ENCODE results near the gene HINT3.
A peak's percentile ranks its signal among the peaks of the same experiment; 100 is the strongest.
"Not testable (repeated sequence)": the region's sequence is repeated elsewhere in the genome, so short reads cannot be mapped to it uniquely, and the experiment has no call there.

HINT3 gene

GRCh38 chr6:125962900-125963497, 6.4 kb downstream of the HINT3 start:
- DNase-seq (ENCODE audit: low read depth in 2 of 2) = no peak

GRCh38 chr6:125963817-125964216, 7.2 kb downstream of the HINT3 start:
- DNase-seq (ENCODE audit: low read depth in 2 of 2) = no peak

DNA sequence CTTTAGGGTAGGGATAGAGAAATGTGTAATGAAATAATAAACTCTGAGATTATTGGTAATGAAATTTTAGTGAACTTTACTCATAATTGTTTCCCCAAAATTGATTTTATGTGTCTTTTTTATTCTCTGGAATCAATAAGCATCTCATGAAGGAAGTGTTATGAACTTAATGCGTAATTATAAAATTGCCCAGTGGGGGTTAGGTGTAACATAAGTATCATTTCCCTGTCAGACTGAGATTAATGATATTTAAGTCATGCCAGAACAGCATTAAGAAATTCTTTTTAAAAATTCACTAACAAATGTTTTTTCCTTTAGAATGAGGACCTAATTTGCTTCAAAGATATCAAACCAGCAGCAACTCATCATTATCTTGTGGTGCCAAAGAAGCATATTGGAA, 10.0 kb downstream of the HINT3 start:
- no peak for DNase-seq (ENCODE audit: low read depth in 2 of 2)

DNA sequence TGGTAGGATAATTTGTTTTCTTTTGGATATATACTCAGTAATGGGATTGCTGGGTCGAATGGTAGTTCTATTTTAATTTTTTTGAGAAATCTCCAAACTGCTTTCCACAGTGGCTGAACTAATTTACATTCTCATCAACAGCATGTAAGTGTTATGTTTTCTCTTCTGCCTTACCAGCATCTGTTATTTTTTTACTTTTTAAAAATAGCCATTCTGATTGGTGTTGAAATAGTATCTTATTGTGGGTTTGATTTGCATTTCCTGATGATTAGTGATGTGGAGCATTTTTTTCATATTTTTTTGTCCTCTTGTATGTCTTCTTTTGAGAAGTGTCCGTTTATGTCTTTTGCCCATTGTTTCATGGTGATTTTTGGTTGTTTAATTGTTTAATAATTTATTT, 11.9 kb downstream of the HINT3 start:
- DNase-seq (ENCODE audit: low read depth in 2 of 2) = no peak

GRCh38 chr6:125970760-125971159, 14.2 kb downstream of the HINT3 start:
- no peak for DNase-seq (ENCODE audit: low read depth in 2 of 2)

DNA sequence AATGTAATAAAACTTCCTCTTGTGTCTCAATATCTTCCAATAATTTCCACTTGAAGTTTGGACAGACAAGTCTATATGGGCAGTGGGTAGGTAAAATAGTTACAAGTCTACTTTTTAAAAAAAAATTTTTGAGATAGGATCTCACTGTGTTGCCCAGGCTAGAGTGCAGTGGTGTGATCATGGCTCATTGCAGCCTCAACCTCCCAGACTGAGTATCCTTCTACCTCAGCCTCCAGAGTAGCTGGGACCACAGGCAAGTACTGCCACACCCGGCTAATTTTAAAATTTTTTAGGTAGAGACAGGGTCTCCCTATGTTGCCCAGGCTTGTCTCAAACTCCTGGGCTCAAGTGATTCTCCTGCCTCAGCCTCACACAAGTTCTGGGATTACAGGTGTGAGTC, 15.9 kb downstream of the HINT3 start:
- DNase-seq (ENCODE audit: low read depth in 2 of 2) = not testable (repeated sequence)

DNA sequence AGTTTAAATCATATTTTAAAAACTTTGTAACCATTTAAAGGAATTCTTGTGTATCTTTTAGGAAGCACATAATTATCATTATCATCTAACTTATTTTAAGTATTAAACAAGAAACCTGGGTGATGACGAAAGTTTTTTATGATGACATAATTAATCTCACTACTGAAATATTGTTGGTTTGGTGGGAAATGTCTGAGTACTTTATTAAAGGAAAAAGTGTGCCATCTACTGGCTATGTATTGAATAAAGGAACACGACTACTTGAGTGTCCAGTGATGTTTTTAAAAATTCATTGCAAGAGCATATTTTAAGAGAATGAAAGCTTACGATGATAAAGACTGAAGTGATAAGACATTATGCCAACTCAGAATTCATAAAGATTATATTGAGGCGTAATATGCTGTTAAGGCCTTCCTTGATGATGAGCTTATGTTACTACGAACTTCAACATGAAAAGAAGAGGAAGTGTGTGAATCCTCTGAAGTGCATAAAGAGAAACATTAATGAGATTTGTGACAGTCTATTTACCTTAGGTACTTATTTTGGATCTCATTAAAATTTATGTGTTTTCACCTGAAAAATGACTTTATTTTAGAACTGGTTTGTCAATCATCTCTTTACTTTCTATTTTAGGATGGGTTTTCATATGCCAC, 17.8 kb downstream of the HINT3 start:
- DNase-seq (ENCODE audit: low read depth in 2 of 2) = no peak

DNA sequence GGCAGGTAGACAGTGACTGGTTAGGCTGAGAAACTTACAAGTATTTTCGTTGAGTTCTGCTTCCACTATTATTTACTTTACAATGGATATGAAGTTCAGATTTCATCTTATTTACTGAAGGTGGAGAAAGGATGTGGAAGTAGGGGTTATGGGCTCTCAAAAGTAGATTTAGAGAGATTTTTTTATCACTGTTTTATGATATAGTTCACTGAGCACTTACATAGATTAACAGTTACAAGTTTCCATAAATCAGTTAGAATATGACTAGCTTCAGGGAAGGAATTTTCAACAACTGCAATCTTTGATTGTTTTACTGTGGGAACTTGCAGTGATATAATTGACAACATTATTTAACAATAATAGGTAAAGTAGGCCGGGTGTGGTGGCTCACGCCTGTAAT, 22.5 kb downstream of the HINT3 start:
- no peak for DNase-seq (ENCODE audit: low read depth in 2 of 2)

DNA sequence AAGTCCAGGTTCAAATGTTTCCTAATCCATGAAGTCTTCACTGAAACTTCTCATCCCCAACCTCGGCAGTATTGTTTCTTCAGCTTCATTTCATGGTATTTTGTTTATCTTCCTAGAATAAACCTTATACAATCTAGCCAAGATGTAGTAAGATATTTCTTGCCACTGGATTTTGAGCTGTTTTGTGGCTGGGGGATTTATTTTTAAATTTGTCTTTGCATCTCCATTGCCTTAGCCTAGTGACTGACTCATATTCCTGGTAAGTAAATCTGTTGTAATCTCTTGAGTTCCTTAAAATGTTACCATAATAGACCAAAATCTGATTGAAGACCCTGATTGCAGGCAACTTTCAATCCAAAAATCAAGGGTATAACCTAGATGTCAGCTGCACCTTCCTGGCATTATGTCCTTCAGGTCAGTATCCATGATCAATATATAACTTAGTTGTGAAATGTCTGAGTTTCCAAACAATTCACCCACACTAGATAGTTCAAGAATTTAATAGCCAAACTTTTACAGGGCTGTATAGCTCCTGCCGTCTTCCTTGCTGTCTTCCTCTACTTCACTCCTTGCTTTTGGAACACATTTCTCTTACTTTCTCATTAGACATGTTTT, 25.1 kb downstream of the HINT3 start:
- no peak for DNase-seq (ENCODE audit: low read depth in 2 of 2)

DNA sequence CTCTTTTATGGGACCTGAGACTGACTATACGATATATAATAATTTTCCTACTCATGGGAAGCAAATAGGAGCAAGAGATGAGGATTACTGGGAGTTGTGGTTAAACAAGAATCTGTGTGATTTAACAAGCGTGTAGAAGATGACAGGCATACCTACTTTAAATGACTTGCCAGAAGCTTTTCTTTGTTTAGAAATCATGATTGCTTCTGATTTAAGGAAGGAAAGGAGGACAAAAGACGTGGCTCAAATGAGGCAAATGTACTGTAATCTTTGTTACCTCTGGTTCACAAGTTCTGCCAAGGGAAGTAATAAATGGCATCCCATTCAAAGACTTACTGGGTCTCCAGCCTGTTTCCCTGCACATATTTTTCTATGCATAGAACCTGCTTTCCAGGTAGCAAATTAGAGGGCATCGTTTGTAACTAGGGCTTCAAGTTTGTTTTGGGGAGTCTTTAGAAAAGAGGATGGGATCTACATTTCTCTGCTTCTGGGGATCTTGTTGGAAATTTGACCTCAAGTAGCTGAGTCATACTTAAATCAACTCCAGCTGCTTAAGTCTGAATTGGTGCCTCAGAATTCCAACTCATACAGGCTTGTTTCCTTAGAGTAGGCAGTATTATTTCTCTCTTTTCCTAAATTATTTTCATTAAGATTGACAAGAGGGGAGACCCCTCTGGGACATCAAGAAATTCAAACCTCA, 26.8 kb downstream of the HINT3 start:
- no peak for DNase-seq (ENCODE audit: low read depth in 2 of 2)

GRCh38 chr6:125984311-125984710, 27.7 kb downstream of the HINT3 start:
- DNase-seq (ENCODE audit: low read depth in 2 of 2) = no peak

DNA sequence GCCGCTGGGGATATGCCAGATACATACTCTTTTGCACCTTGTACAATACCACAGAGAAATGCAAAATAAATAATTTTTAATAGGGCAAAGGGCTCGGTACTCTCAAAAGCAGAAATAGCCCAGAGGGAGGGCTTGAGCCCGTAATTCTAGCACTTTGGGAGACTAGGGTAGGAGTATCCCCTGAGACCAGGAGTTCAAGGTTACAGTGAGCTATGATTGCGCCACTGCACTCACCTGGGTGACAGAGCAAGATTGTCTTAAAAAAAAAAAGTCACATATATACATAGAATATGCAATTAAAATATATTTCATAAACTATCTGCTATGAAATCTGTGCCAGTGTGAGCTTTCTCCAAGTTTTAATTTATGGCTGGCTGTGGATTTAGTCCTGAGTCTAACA, 29.0 kb downstream of the HINT3 start:
- no peak for DNase-seq (ENCODE audit: low read depth in 2 of 2)

- DNase-seq (ENCODE audit: low read depth in 2 of 2) = no peak
Observed at GRCh38 chr6:125985979-125986300, 29.4 kb downstream of the HINT3 start.

GRCh38 chr6:125986301-125987025, 29.9 kb downstream of the HINT3 start, which contains the start of gene TRMT11:
TRMT11 (plus strand) TSS chr6:125986540; CDS start chr6:125986551, 11 bp downstream.
- DNase-seq (ENCODE audit: low read depth in 2 of 2) = peak; percentile 69 to 73

DNA sequence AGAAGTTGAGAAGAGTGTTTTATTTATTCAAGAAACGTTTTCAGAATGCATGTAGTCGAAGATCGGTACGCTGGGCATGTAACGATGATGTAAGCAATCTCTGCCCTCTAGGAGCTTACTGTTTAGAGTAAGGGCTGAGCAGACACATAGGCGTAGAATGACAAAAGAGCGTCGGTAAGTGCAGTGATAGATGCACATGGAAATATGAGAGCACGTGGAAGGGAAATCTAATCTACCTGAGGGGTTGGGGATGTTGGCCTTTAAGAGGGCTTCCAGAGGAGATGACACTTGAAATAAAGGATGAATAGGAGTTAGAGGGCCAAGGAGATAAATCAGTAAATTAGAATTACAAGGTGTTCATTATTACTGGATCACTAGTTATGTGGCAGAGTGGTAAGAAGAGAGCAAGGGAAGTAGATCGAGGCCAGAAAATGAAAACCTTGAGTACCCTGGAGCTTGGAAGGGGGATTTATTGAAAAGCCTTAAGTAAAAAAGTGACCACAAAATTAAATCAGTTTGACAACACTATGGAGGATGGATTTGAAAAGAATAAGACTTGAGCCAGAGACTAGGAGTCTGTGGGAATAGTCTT, 30.6 kb downstream of the HINT3 start:
- peak in 1 of 2 donors; percentile 7 for DNase-seq (ENCODE audit: low read depth in 2 of 2)

- no peak for DNase-seq (ENCODE audit: low read depth in 2 of 2)
Observed at GRCh38 chr6:125988280-125988679, 31.7 kb downstream of the HINT3 start.

DNA sequence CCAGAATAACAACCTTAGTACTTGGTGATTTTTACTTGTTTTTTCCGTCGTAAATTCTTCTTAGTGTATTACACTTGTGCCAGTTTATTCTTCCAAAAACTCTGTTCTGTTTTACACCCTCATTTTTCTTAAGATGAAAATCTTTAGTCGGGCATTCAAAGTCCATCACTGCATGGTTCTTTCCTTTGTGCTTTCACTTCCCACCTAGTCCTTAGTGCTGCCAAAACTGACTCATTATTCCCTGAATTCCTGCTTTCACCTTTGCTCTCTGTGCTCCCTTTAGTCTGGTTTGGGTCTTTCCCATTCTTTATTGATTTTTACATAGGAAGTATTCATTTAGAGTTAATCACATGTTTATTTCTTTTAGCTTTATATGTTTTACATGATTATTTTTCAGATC, 33.1 kb downstream of the HINT3 start:
- no peak for DNase-seq (ENCODE audit: low read depth in 2 of 2)

GRCh38 chr6:125991653-125992052, 35.1 kb downstream of the HINT3 start:
- DNase-seq (ENCODE audit: low read depth in 2 of 2) = no peak

DNA sequence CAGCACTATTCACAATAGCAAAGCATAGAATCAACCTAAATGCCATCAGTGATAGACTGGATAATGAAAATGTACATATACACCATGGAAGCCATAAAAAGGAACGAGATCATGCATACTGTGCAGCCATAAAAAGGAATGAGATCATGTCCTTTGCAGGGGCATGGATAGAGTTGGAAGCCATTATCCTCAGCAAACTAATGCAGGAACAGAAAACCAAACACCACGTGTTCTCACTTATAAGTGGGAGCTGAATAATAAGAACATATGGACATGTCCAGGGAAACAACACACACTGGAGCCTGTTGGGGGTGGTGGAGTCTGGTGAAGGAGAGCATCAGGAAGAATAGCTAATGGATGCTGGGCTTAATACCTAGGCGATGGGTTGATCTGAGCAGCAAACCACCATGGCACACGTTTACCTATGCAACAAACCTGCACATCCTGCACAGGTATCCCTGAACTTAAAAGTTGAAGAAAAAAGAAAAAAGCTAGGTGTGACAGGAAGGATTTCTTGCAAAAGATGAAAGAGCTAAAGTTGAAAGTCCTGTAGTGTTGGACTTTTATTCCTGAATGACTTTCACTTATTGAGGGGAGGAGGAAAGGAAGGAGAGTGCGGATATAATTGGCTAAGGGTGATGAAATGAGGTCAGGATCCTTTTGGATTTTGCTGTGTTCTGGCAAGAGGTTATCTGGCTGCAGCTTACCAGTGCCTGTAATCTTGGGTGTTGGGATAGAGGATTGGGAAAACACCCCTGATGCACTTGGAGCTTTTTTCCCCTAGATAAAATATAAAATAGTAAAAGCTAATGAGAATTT, 38.3 kb downstream of the HINT3 start:
- no peak for DNase-seq (ENCODE audit: low read depth in 2 of 2)

DNA sequence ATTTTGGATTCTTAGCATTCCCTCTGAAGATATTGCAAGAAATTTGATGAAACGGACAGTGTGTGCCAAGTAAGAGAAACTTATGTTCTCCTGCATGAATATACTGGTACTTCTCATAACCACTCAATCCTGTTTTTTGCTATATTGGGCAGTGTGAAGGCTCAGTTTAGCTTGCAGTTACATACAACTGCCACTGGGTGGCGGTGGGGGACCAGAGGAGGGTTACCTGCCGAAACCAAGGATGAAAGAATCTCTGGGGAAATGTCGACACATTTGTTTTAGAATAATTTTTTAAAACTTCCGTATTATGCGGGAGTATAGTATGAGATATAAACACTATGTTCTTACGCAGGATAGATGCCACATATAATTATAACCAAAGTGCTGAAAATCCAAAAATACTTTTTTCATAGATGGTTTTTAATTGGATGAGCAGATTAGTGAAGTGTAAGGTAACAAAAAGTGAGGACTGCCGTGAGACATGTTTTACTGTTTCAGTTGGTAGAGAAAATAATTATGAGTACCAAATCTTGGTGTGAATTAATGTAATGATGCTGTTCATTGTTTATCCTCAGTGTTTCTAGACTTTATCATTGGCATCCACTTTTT, 39.5 kb downstream of the HINT3 start:
- DNase-seq (ENCODE audit: low read depth in 2 of 2) = peak; percentile 56 to 64
